Retinal pigment epithelial cell (primary cell): Measurements from ENCODE around the gene SEMA6C.

Experiments
- DNase-seq: peaks from one replicate; pipeline ENCODE4 v3.0.0-alpha.2; 2010; ENCODE audit warnings: low read depth
- H3K4me3 ChIP-seq: 2 replicates; pipeline ENCODE4 v1.5.1; 2011; ENCODE audit warnings: mild to moderate bottlenecking, low read length, control low read depth, moderate library complexity
- TF ChIP-seq, protein P1 (sequence below): conservative IDR thresholded peaks from 2 replicates; pipeline ENCODE4 v1.5.1; 2011; ENCODE audit warnings: low read depth, low read length, control low read depth, inconsistent platforms

The SEMA6C gene

DNA sequence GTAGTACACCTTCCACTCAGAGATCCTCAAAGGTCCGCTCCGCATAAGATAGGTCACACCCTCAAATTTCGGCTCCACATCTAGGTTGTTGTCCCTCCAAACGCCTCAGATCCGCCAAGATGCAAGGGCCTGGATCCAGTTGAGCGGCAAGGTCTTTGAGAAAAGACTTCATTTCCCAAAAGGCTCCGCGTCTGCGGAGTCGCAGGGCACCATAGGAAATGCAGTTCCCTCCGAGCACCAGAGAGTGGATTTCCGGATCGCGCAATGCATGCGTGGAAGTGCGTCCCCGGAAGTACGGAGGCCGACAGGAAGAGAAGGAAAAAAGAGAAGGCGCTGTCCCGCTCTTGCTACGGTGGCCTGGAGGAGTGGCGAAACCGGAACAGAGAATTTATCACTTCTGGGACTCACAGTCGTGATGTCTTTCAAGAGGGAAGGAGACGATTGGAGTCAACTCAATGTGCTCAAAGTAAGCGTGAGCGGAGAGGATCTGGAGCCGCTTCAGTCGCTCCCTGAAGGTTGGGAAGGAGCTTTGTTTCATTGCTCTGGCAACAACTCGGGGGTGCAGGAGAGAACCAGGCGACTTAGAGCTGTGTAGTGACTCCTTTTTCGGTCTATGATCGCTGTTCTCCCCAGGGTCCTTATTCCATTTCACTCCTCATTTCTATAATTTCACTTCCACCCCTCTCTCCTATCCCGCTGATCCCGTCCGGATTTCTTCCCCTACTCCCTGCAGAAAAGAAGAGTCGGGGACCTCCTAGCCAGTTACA lies 19.5 kb upstream of the SEMA6C start, which contains the start of the genes LYSMD1 and SCNM1:
LYSMD1 (minus strand) TSS at position 165 of the 767 bp plus-strand sequence. CDS start 644 bp downstream, outside the sequence.
SCNM1 (plus strand) TSS at position 407 of the 767 bp plus-strand sequence; CDS start at position 416, 9 bp downstream.
- TF ChIP-seq, protein P1, sequence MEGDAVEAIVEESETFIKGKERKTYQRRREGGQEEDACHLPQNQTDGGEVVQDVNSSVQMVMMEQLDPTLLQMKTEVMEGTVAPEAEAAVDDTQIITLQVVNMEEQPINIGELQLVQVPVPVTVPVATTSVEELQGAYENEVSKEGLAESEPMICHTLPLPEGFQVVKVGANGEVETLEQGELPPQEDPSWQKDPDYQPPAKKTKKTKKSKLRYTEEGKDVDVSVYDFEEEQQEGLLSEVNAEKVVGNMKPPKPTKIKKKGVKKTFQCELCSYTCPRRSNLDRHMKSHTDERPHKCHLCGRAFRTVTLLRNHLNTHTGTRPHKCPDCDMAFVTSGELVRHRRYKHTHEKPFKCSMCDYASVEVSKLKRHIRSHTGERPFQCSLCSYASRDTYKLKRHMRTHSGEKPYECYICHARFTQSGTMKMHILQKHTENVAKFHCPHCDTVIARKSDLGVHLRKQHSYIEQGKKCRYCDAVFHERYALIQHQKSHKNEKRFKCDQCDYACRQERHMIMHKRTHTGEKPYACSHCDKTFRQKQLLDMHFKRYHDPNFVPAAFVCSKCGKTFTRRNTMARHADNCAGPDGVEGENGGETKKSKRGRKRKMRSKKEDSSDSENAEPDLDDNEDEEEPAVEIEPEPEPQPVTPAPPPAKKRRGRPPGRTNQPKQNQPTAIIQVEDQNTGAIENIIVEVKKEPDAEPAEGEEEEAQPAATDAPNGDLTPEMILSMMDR = no peak
- DNase-seq = peak; percentile 97
- peak within 1 kb of the TSS; percentile 99 for H3K4me3 ChIP-seq

DNA sequence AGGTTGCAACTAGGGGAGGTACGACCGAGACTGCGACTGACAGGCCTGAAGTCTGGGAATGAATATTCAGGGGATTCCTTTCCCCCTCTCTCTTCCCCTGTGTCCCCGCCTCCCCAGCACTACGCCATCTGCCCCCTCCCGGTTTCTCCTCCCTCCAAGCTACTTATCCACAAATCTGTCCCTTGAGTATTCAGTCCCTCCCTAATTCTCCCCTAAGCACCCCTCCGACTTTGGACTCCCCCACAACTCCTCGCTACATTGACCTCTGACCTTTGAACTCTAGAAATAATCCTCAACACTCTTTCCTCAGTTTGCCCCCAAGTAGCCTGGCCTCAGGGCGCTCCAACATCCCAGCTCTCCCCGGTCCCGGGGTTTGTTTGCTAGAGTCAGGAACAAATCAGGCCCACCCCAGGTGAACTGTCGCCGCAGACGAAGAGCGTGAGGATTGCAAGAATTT lies 18.9 kb upstream of the SEMA6C start:
- peak overlapping the region; percentile 99 for H3K4me3 ChIP-seq
- TF ChIP-seq, protein P1 = no peak
- no peak for DNase-seq

DNA sequence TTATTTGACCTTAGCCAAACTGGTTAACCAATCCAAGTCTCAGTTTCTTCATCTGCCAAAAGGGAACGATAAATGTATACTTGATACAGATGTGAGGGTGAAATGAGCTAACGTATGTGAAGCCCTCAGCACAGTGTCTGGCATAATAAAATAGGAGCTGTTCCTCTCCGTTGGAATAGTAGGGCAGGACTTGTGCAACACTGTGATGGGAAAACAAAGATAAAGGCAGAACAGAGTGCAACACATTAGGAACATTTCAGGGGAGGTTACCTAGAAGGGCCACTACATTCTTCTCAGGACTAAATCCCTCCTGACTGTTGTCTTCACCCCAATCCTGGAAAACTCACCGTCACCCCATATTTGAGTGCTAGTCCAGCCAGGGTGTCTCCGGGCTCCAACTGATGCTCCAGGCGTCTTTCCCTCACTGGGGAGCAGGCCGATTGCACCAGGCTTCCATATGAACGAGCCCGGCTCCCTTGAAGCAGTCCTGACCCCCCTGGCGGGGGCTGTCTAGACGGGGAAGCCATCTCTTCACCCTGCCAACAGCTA lies 18.4 kb upstream of the SEMA6C start:
- DNase-seq = no peak
- peak overlapping the region; percentile 99 for H3K4me3 ChIP-seq
- TF ChIP-seq, protein P1 = no peak

DNA sequence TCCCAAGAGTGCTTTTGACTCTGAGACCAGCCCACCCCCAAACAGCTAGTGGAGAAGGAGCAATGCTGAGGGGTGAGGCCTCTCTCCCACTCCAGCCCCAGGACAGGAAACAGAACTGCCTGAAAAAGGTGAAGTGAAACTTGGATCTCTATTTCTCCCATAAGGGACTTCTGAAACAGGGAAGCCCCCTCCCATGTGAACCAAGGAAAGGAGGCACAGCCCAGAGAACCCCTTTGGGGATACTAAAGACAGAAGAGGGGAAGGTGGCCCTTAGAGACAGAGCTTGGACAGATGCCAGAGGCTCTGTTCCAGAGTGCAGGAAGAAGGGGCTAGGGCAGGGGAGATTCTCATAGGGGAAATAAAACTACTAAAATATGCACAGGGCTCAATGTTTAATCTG lies 12.9 kb upstream of the SEMA6C start:
- no peak overlapping the region for H3K4me3 ChIP-seq
- TF ChIP-seq, protein P1 = no peak
- no peak for DNase-seq

DNA sequence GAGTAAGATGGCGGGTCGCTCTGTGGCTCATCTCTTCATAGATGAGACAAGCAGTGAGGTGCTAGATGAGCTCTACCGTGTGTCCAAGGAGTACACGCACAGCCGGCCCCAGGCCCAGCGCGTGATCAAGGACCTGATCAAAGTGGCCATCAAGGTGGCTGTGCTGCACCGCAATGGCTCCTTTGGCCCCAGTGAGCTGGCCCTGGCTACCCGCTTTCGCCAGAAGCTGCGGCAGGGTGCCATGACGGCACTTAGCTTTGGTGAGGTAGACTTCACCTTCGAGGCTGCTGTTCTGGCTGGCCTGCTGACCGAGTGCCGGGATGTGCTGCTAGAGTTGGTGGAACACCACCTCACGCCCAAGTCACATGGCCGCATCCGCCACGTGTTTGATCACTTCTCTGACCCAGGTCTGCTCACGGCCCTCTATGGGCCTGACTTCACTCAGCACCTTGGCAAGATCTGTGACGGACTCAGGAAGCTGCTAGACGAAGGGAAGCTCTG lies 12.4 kb upstream of the SEMA6C start:
- DNase-seq = no peak
- no peak overlapping the region for H3K4me3 ChIP-seq
- TF ChIP-seq, protein P1 = no peak

DNA sequence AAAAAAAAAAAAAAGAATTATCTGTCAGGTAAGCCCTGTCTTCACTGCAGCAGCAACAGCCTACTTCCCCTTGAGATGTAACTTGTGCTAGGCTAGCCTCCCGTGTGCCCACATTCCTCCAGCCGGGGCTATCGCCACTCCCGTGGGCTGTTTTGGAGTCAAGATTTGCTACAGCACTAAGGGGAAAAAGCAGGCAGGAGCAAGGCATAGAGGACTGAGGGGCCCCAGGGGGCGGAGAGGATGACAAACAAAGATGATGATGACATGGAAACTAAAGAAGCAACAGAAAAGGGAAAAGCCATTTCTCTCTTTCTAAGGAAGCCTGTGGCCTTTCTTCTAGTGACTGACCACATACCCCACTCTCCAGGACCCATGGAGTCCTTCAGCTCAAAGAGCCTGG lies 11.9 kb upstream of the SEMA6C start:
- H3K4me3 ChIP-seq = no peak overlapping the region
- no peak for DNase-seq
- TF ChIP-seq, protein P1 = no peak

DNA sequence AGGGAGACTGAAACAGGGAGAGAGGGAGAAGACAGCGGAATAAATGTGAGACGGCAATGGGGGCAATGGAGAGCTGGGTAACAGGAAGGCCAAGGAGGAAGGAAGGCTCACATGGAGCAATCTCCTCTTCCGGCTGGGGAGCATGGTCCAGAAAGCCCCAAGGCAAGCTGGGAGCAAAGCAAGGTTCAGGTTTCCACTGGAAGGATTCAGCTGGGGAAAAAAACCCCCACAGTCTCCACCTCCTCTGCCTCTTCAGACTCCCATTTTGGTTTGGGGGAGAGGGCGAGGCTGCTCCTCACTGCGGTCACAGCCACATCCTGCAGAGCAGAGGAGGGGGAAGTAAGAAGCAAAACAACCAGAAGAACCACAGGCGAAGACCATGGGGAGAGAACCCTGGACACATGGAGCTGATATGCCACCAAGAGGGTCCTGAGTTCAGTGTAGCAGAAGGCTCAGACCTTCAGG lies 10.7 kb upstream of the SEMA6C start:
- no peak overlapping the region for H3K4me3 ChIP-seq
- no peak for DNase-seq
- TF ChIP-seq, protein P1 = no peak
